NCI-H1436 treated with DMSO at 0.1 percent for 48 hours (cell line): ENCODE data around the gene DONSON.
"Not testable (repeated sequence)": the region's sequence is repeated elsewhere in the genome, so short reads cannot be mapped to it uniquely, and the experiment has no call there.

Experiments used
- DNase-seq: peaks from one replicate; lab custom pipeline; 2025; lab: John Stamatoyannopoulos, UW

Gene DONSON

GRCh38 chr21:33588485-33589335, at the start of gene DONSON:
Gene DONSON, minus strand, starts transcription at chr21:33588684. Its CDS starts 43 bp downstream, at chr21:33588641.
- no peak for DNase-seq

GRCh38 chr21:33634254-33634653, 45.8 kb upstream of the DONSON start:
- DNase-seq: no peak

GRCh38 chr21:33626151-33626550, 37.7 kb upstream of the DONSON start:
- DNase-seq: not testable (repeated sequence)

- DNase-seq: no peak
Observed at GRCh38 chr21:33622253-33622652, 33.8 kb upstream of the DONSON start.

GRCh38 chr21:33619726-33620125, 31.2 kb upstream of the DONSON start:
- DNase-seq: no peak

GRCh38 chr21:33618407-33618806, 29.9 kb upstream of the DONSON start:
- no peak for DNase-seq

- DNase-seq: not testable (repeated sequence)
Observed at GRCh38 chr21:33617565-33617964, 29.1 kb upstream of the DONSON start.

GRCh38 chr21:33611006-33611744, 22.7 kb upstream of the DONSON start:
- DNase-seq: no peak

- no peak for DNase-seq
Observed at GRCh38 chr21:33608559-33608958, 20.1 kb upstream of the DONSON start.

- DNase-seq: no peak
Observed at GRCh38 chr21:33598051-33598450, 9.6 kb upstream of the DONSON start.

GRCh38 chr21:33587792-33588484, 546 bp downstream of the DONSON start:
- DNase-seq: no peak

- DNase-seq: no peak
Observed at GRCh38 chr21:33586927-33587326, 1.6 kb downstream of the DONSON start.

- DNase-seq: no peak
Observed at GRCh38 chr21:33584455-33584854, 4.0 kb downstream of the DONSON start.

GRCh38 chr21:33578959-33579542, 9.4 kb downstream of the DONSON start:
- DNase-seq: no peak

- no peak for DNase-seq
Observed at GRCh38 chr21:33578214-33578613, 10.3 kb downstream of the DONSON start.

GRCh38 chr21:33576741-33577141, 11.7 kb downstream of the DONSON start:
- not testable (repeated sequence) for DNase-seq

- no peak for DNase-seq
Observed at GRCh38 chr21:33572350-33572749, 16.1 kb downstream of the DONSON start.

- no peak for DNase-seq
Observed at GRCh38 chr21:33569991-33570390, 18.5 kb downstream of the DONSON start.

- DNase-seq: no peak
Observed at GRCh38 chr21:33568448-33568847, 20.0 kb downstream of the DONSON start.

GRCh38 chr21:33567914-33568313, 20.6 kb downstream of the DONSON start:
- no peak for DNase-seq

GRCh38 chr21:33566514-33566913, 22.0 kb downstream of the DONSON start:
- no peak for DNase-seq

GRCh38 chr21:33562389-33562788, 26.1 kb downstream of the DONSON start:
- DNase-seq: no peak
